Stimulated activated CD8-positive, alpha-beta memory T cell treated with anti-CD3 and anti-CD28 coated beads, Interleukin-4, amount 100 ng/mL, for 4 hours (primary cell): ENCODE measurements around the gene FZD8.
A peak's percentile ranks its signal among the peaks of the same experiment; 100 is the strongest.
"Not testable (repeated sequence)": the region's sequence is repeated elsewhere in the genome, so short reads cannot be mapped to it uniquely, and the experiment has no call there.

Source experiments
- DNase-seq, 2 donors: peaks; one replicate each; pipeline ENCODE4 v3.0.0-alpha.2; 2020; ENCODE audit warnings: low read depth in 2 of 2, low spot score in 1 of 2

The FZD8 gene, protein sequence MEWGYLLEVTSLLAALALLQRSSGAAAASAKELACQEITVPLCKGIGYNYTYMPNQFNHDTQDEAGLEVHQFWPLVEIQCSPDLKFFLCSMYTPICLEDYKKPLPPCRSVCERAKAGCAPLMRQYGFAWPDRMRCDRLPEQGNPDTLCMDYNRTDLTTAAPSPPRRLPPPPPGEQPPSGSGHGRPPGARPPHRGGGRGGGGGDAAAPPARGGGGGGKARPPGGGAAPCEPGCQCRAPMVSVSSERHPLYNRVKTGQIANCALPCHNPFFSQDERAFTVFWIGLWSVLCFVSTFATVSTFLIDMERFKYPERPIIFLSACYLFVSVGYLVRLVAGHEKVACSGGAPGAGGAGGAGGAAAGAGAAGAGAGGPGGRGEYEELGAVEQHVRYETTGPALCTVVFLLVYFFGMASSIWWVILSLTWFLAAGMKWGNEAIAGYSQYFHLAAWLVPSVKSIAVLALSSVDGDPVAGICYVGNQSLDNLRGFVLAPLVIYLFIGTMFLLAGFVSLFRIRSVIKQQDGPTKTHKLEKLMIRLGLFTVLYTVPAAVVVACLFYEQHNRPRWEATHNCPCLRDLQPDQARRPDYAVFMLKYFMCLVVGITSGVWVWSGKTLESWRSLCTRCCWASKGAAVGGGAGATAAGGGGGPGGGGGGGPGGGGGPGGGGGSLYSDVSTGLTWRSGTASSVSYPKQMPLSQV

GRCh38 chr10:35642035-35642792 lies at the start of gene FZD8:
Gene FZD8 (minus strand): TSS chr10:35642296. CDS start chr10:35641429, 867 bp downstream.
- DNase-seq, result peak; percentile 29 to 36

- no peak for DNase-seq
Observed at GRCh38 chr10:35691522-35692236, 49.6 kb upstream of the FZD8 start.

GRCh38 chr10:35690534-35690933 lies 48.4 kb upstream of the FZD8 start:
- DNase-seq, result no peak

DNA sequence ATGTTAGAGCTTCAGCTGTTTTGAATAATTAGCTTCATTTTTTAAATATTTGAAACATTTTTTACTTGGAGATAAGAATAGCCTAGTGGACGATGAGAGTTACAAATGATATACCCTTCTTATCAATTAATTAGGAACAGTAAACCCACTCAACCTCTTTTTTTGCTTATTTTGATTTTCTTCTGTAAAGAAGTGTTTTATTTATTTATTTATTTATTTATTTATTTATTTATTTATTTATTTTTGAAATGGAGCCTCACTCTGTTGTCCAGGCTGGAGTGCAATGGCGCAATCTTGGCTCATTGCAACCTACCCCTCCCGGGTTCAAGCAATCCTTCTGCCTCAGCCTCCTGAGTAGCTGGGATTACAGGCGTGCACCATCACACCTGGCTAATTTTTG lies 43.8 kb upstream of the FZD8 start:
- not testable (repeated sequence) for DNase-seq

- DNase-seq, result no peak
Observed at GRCh38 chr10:35685402-35685801, 43.3 kb upstream of the FZD8 start.

DNA sequence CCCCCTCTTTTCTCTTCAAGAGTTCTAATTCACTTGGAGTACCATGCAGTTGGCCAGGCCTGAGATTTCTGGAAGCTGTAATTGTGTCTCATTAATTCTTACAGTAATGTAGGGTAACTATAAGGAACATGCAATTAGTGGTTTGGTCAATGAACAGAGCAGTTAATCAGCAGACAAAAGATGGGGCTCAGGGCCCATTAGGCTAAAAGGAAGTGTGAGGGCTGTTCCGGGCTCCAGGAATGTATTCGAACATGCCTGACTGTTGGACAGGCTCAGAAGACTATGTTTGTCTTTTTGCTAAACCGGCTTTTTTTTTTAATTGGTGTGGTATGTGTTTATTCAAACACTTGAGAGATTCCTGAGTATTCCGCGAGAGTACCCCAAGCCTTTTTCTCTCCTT lies 42.5 kb upstream of the FZD8 start:
- no peak for DNase-seq

DNA sequence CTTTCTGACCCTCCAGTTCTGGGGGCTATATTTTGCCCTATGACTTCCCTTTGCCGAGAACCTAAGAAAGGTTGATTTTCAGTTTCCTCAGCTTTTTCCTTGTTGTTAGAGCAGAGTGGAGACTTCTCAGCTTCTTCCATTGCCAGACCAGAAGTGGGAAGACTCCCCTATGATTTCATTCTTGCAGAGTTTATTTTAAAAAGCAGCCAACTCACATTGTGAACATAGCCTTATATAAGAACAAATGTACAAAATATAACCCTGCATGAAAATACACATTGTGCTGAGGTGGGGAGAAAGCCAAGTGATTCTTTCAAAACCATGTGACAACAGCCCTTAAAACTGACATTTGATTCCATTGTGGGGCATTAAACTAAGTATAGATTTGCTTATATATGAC lies 33.8 kb upstream of the FZD8 start:
- DNase-seq, result no peak

- no peak for DNase-seq
Observed at GRCh38 chr10:35674843-35675242, 32.7 kb upstream of the FZD8 start.

DNA sequence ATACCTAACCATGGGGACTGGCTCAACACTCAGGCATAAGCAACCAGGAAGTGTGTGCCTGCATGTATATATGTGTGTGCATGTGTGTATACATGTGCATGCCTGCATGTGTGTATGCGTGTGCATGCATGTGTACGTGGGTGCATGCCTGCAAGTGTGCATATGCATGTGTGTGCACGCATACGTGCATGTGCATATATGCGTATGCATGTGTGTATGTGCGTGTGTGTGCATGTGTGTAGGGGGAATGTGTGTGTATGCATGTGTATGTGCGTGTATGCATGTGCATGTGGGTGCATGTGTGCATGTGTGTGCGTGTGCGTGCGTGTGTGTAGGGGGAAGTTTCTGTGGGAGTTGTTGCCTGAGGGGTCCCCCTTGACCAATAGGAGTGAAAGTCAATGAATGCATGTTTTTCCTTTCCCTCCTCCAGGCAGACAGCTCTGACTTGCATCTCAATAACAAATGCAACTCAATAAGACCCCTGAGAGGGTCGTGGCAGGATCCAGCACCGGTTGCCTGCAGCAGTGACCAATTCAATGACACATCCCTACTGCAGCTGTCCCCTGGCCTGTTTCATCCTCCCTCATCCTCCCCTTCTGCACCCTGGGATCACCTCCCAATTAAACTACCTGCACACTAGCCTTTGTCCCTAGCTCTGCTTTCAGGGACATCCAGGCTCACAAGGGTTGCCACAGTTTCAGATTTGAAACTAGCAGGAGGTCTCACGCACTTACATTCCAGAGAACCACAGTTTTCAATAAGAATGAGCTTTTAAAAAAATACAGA lies 27.0 kb upstream of the FZD8 start:
- no peak for DNase-seq

- DNase-seq, result no peak
Observed at GRCh38 chr10:35667971-35668370, 25.9 kb upstream of the FZD8 start.

DNA sequence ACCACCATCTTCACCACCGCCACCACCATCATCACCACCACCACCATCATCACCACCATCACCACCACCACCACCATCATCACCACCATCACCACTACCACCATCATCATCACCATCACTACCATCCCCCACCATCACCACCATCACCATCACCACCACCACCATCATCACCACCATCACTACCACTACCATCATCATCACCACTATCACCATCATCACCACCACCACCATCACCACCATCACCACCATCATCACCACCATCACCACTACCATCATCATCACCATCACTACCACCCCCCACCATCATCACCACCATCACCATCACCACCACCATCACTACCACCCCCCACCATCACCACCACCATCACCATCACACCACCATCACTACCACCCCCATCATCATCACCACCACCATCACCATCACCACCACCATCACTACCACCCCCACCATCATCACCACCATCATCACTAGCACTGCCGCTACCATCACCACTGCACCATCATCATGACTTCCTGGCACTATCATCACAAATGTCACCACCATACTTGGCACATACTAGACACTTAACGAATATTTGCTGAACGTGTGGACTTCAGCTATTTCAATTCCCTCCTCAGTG lies 25.3 kb upstream of the FZD8 start:
- DNase-seq, result no peak

DNA sequence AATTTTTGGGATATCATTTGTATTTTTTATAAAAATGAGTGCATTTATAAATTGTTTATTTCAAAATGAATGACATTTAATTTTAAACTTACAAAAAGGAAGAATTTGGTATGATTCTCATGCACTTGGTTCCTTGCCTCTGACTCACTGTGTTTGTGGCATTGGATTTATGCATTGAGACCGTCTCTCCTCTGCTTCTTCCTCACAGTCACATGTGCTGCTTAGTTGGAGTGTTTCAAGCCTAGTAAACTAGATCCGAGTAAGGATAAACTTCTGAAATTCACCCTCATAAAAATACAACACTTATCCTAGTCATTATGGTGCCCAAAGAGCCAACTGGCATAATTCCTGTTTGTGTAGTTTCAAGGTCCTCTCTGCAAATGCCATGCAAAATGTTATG lies 19.1 kb upstream of the FZD8 start:
- no peak for DNase-seq

- no peak for DNase-seq
Observed at GRCh38 chr10:35659456-35659855, 17.4 kb upstream of the FZD8 start.

GRCh38 chr10:35657621-35658020 lies 15.5 kb upstream of the FZD8 start:
- DNase-seq, result no peak

DNA sequence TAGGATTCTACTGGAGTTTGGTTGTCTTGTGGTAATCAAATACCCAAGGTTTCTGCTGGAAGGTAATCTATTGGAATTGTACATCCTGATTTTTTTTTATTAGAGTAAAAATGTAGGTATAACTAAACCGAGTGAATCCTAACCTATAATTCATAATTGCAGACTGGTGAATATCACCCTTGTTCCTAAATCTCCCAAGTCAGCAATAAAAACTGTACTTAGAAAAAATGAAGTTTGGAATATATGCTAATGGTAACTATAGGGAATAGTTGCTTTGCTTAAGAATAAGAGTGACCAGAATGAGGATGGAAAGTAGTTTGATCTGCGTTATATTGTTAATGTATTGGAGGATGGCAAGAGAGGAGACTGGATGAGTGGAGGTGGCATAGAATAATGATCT lies 10.7 kb upstream of the FZD8 start:
- DNase-seq, result no peak

GRCh38 chr10:35650894-35651293 lies 8.8 kb upstream of the FZD8 start:
- DNase-seq, result no peak

GRCh38 chr10:35644050-35644950 lies 2.2 kb upstream of the FZD8 start:
- DNase-seq, result no peak

DNA sequence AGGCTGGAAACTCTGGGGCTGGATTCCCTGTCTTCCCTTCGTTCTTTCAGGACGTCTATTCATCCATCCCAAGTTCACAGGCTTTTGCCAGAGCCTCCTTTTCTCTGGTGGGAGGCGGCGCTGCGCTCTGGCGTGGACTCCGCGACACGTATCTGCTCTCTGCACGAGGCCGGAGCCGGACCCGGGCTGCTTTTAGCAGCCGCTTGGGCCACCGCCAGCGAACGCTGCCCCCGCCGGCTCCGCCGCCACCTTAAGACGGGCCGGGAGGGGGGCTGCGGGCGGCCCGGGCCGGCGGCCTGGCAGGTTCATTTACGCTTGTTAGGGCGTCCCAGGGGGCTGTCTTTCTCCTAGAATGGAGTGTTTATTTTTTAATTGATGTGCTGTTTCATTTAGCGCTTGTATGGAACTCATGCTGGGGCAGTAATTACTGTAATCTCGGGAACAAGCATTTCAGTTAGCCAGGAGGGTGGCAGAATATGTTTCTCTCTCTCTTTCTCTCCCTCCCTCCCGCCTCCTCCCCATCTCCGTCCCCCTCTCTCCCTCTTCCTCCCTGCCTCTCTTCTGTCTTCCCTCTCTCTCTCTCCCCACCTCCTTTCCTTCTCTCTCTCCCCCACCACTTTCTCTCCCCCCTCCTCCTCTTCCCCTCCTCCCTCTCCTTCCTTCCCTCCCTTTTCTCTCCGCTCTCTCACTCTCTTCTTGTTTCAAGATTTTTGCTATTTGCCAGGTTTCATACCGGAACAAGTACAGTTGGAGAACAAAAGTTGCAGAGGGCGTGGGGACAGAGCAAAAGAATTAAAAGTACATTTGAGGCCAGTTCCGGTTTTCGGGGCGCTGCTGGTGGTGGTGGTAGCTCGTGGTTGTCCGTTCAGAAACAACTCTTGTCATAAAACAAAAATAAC lies 1.3 kb upstream of the FZD8 start:
- no peak for DNase-seq
